IPS DF 6.9 (cell line): ENCODE measurements around the gene BRI3.

Source experiments
- DNase-seq: peaks from one replicate; pipeline ENCODE4 v3.0.0-alpha.2; 2013; ENCODE audit warnings: low read depth, low spot score
- H3K27ac ChIP-seq: one replicate; pipeline ENCODE4 v1.5.1; 2013; ENCODE audit warnings: low read length, control low read depth
- H3K27me3 ChIP-seq: 2 replicates; pipeline ENCODE4 v1.6.1; 2013; ENCODE audit warnings: mild to moderate bottlenecking, low read length; ENCODE audit not compliant: control insufficient read depth, insufficient read depth
- H3K36me3 ChIP-seq: 2 replicates; pipeline ENCODE4 v1.6.1; 2013; ENCODE audit warnings: low read length; ENCODE audit not compliant: control insufficient read depth, insufficient read depth
- H3K4me1 ChIP-seq: 2 replicates; pipeline ENCODE4 v1.6.1; 2013; ENCODE audit warnings: low read length; ENCODE audit not compliant: control insufficient read depth, insufficient read depth
- H3K4me3 ChIP-seq: 2 replicates; pipeline ENCODE4 v1.5.1; 2013; ENCODE audit warnings: mild to moderate bottlenecking, low read length
- H3K9me3 ChIP-seq: 2 replicates; pipeline ENCODE4 v1.6.1; 2013; ENCODE audit warnings: low read length, inconsistent platforms; ENCODE audit not compliant: control insufficient read depth, insufficient read depth
- WGBS: extraction: QIAGEN DNeasy Blood & Tissue Kit; methylation state at CpG from one replicate; pipeline ENCODE4 v1.1.7; 2013; ENCODE audit warnings: mixed read lengths, missing lambda C conversion rate; ENCODE audit not compliant: insufficient read length, insufficient coverage; 5-methylcytosine and 5-hydroxymethylcytosine counted together

Gene BRI3

DNA sequence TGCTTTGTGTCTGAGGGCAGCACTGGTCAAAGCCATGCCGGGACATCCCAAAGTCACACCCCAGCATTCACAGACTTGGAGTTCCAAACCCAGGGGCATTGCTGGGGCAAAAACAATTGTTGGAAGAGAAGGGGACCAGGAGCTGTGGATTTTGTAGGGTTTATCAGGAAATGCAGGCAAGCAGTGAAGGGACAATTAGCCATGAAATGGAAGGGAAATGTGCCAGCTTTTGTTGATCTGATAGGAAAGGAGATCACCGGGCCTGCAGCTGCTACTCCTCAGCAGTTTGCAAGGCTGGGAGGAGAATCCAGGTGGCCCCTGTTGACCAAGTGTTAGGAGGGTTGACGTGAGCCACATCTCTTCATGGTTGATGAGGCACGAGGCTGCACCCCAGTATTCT is 2.5 kb upstream of the BRI3 start:
- no peaks in the 10 kb centered on the region for H3K4me1 ChIP-seq
- H3K9me3 ChIP-seq = no peaks in the 10 kb centered on the region
- H3K36me3 ChIP-seq = peaks cover 4% of the 10 kb centered on the region; the same call in 1 of the 2 replicates
- H3K27me3 ChIP-seq = no peaks in the 10 kb centered on the region
- no peak overlapping the region for H3K27ac ChIP-seq
- no CpG with 5 or more reads among the region's 4 CpGs for WGBS
- H3K4me3 ChIP-seq = no peak overlapping the region
- no peak for DNase-seq

DNA sequence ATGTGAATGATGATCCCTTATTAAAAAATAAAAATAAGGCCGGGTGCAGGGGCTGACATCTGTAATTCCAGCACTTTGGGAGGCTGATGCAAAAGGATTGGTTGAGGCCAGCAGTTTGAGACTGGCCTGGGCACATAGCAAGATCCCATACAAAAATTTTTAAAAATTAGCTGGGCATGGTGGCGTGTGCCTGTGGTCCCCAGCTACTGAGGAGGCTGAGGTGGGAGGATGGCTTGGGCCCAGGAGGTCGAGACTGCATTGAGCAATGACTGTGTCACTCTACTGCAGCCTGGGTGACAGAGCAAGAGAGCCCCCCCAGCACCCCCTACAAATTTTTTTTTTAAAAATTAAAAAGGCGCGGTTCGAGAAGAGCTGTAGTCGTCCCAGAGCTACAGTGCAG is 1.2 kb upstream of the BRI3 start:
- H3K27ac ChIP-seq = no peak overlapping the region
- no peaks in the 10 kb centered on the region for H3K27me3 ChIP-seq
- peaks cover 6% of the 10 kb centered on the region for H3K4me1 ChIP-seq
- H3K36me3 ChIP-seq = peaks cover 4% of the 10 kb centered on the region; the same call in 1 of the 2 replicates
- no peak overlapping the region; the same call in 1 of the 2 replicates for H3K4me3 ChIP-seq
- no peak for DNase-seq
- no peaks in the 10 kb centered on the region for H3K9me3 ChIP-seq
- WGBS = no CpG with 5 or more reads among the region's 7 CpGs

DNA sequence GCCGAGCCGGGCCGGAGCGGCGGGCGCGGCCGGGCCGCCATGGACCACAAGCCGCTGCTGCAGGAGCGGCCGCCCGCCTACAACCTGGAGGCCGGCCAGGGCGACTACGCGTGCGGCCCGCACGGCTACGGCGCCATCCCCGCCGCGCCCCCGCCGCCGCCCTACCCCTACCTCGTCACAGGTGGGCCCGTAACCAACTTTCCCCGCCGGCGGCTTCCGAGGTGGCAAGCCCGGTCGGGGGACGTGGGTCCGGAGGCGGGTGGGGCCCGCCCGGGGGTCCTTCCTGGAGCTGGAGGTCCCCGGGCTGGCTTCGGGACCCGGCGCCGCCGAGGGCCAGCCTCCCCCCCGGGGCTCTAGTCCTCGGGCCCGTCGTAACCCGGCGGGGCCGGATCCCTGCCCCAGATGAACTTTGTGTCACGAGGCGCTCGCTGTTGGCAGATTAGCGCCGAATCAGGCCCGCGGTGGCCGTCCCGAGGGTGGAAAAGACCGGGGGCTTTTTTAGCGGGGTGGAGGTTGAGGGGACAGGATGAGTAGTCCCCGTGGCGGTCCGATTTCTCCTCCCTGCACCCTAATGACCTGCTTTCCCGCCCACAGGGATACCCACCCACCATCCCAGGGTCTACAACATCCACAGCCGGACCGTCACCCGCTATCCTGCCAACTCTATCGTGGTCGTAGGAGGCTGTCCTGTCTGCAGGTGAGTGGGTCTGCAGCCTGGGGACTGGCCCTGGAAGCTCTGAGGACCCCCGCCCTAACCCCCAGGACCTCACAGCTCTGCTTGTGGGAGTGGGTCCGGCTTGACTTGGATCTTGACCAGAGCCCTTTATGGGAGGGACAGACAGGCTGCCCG is 496 bp downstream of the BRI3 start:
- peak overlapping the region; percentile 58 for H3K4me3 ChIP-seq
- no peaks in the 10 kb centered on the region for H3K27me3 ChIP-seq
- WGBS = no CpG with 5 or more reads among the region's 77 CpGs
- DNase-seq = no peak
- no peaks in the 10 kb centered on the region for H3K9me3 ChIP-seq
- H3K27ac ChIP-seq = no peak overlapping the region
- H3K4me1 ChIP-seq = peaks cover 13% of the 10 kb centered on the region
- peaks cover 4% of the 10 kb centered on the region; the same call in 1 of the 2 replicates for H3K36me3 ChIP-seq

DNA sequence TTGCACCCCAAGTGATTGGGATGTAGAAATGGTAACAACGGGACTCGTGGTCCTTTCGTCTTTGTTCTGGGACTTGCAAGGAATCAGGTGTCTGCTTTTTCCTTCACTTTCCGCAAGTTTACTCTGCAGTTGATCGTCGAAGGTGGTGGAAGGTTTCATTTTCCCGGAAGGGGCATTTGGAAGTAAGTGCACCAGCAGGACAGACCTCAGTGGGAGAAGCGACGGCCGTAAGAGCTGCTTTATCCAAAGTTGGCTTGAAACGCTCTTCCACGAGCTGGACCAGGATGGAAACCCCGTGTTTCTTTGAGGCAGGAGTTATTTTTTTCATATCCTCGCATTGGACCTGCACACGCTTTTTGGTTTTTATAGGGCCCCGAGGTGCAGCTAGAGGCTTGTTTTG is 1.2 kb downstream of the BRI3 start:
- peaks cover 13% of the 10 kb centered on the region for H3K4me1 ChIP-seq
- no CpG with 5 or more reads among the region's 16 CpGs for WGBS

DNA sequence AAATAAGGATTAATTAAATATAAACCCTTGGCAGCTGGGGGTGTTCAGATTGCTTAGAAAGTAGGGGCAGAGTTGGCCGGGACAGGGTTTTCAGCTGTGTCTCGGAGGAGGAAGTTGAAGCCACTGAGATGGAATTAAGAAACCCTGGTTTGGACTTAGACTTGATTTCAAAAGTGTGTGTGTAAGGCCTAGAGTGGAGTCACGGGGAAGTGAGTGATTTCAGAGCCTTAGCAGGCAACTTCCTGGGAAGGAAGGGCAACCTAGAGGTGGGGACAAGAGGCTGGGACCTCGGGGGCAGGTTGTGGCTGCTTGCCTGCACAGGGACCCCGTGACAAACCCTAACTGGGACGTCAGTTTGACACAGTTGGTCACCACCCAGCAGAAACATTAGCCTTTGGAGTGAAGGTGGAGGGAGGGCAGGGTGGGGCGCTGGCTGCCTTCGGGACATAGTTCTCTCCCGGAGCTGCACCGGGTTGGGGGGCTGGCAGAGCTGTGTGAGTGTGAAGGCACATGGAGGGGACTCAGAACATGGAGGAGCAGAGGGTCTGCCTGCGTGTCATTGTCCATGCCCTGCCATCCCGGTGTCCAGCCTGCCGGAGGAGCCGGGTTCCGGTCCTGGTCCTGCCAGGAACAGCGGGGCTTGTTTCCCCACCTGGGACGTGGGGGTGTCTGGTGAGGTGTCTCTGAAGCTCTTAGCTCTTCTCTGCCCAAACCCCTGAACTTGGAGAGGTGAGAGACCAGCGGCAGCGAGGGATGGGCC is 1.8 kb downstream of the BRI3 start:
- Histone ChIP-seq H3K4me1 (peaks cover 15% of the 10 kb centered on the region), H3K27me3 (no peaks in the 10 kb centered on the region), H3K4me3 (no peak overlapping the region), H3K27ac (no peak overlapping the region), H3K36me3 (peaks cover 4% of the 10 kb centered on the region; the same call in 1 of the 2 replicates), H3K9me3 (no peaks in the 10 kb centered on the region)
- no CpG with 5 or more reads among the region's 19 CpGs for WGBS
- DNase-seq = no peak

More for the DNA sequence above, 1.2 kb downstream of the BRI3 start:
- Histone ChIP-seq H3K36me3 (peaks cover 4% of the 10 kb centered on the region; the same call in 1 of the 2 replicates), H3K4me3 (peak overlapping the region; percentile 58; the same call in 1 of the 2 replicates), H3K27me3 (no peaks in the 10 kb centered on the region), H3K27ac (no peak overlapping the region), H3K9me3 (no peaks in the 10 kb centered on the region)
- DNase-seq = no peak

DNA sequence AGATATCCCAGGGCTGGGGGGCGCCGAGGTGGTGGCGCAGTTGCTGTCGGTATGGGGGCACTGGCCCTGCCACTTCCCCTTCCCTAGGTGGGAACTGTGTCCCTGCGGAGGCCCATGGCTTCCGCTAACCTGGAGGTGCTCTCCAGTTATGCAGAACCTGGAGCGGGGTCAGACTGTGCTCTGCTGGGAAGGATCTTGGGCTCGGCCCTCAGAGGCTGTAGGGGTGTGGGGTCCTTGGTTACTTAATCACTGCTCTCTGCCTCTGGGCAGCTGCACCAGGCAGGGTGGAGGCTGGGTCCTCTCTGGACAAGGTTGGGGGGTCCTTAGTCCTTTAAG is 2.4 kb downstream of the BRI3 start:
- peaks cover 15% of the 10 kb centered on the region for H3K4me1 ChIP-seq
- DNase-seq = no peak
- WGBS = no CpG with 5 or more reads among the region's 8 CpGs
- H3K4me3 ChIP-seq = no peak overlapping the region
- H3K27ac ChIP-seq = no peak overlapping the region
- no peaks in the 10 kb centered on the region for H3K9me3 ChIP-seq
- H3K36me3 ChIP-seq = peaks cover 4% of the 10 kb centered on the region; the same call in 1 of the 2 replicates
- no peaks in the 10 kb centered on the region for H3K27me3 ChIP-seq

DNA sequence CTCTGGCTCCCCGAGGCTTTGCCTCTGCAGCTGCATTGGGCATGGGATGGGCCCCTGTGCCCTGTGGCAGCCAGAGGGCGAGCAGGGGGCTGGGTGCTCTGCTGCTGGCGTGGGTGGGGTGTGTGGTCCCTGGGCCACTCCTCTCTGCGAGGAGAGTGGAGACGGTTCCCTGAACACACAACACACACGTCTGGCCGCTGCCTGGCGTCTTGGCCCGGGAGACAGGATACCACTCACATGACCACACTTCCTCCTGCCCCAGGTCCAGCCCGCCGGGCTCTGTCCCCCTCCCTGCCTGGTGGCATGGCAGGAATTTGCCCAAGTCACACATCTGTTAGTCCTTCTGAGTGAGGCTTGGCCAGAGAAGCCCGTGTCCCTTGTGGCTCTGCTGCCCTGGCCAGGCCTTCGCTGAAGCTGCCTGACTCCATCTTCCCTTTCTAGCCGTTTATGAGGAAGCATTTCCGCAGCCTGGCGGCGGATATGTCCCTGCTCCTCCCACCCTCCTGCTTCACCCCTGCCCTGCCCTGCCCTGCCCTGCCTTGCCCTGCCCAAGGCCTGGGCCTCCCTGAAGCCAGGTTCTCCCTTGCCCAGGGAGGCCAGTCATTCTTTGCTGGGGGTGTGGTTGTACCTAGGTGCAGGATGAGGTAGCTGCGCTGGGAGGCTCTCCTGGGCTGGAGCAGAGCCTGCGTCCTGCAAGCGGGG is 3.0 kb downstream of the BRI3 start:
- H3K9me3 ChIP-seq = no peaks in the 10 kb centered on the region
- H3K36me3 ChIP-seq = peaks cover 4% of the 10 kb centered on the region; the same call in 1 of the 2 replicates
- no CpG with 5 or more reads among the region's 20 CpGs for WGBS
- H3K4me3 ChIP-seq = no peak overlapping the region
- H3K27ac ChIP-seq = no peak overlapping the region
- DNase-seq = no peak
- peaks cover 15% of the 10 kb centered on the region for H3K4me1 ChIP-seq
- H3K27me3 ChIP-seq = no peaks in the 10 kb centered on the region

DNA sequence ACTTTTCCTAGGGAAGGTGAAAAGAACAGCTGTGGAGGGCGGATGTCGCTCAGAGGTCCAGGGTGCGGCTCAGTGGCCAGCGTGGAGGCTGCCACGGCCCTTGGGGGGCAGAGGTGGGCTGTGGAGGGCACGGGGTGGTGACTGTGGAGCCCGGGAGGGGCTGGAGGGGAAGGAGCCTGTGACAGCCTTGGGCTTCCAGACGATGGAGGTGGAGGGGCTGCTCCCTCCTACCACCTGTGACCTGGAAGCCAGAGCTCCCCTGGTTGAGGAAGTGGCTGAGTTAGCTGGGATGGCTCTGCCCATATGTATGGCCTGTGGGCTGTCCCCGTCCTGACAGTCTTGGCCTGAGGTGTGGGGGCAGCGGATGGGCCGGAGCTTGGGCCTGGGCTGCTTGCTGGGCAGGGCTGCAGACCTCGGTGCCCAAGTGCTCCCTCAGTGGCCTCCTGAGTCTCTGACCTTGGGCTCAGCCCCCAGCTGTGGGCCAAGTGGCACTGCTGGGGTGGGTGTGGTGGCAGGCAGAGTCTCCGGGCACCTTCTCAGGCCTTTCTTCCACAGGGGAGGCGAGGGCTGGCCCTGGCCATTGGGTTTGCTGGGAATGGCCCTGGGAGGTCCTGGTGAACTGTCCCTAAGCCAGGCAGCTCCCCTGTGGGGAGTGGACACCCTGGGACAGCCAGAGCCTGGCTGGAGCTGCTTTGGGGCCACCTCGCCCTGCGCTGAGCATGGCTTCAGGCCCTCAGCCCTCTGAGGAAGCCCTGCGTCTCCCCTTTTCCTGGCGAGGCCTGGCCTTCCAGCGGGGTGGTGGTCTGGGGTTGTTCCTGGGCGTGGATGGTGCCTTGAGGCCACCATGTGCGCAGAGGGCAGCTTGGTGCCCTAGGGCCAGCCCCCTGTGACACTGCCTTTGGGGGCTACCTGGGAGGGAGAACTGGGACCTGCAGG is 3.9 kb downstream of the BRI3 start:
- no peak for DNase-seq
- peaks cover 15% of the 10 kb centered on the region for H3K4me1 ChIP-seq
- H3K9me3 ChIP-seq = no peaks in the 10 kb centered on the region
- peaks cover 4% of the 10 kb centered on the region; the same call in 1 of the 2 replicates for H3K36me3 ChIP-seq
- H3K27ac ChIP-seq = no peak overlapping the region
- H3K4me3 ChIP-seq = no peak overlapping the region
- no peaks in the 10 kb centered on the region for H3K27me3 ChIP-seq
- no CpG with 5 or more reads among the region's 21 CpGs for WGBS

DNA sequence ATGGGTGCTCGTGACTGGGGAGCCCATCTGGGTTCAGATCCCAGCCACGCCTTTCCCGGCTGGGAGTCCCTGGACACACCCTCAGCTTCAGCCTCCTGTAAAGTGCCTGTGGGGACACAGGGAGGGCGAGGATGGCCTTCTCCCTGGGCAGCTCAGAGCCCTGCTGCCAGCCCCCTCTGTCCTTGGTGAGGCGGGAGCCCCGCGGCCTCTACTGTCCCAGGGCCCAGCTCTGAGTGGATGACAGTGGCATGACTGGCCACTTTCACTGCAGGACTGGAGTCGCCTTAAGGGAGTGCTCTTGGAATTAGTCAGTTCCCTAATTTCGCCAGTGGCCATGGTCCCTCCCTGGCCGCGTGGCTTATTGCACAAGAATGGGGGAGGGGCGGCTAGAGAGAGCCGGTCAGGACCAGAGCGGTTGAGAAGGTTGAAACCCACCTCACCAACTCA is 4.6 kb downstream of the BRI3 start:
- H3K4me1 ChIP-seq = peaks cover 16% of the 10 kb centered on the region

More for the DNA sequence above, 4.6 kb downstream of the BRI3 start:
- Histone ChIP-seq H3K9me3 (no peaks in the 10 kb centered on the region), H3K36me3 (peaks cover 4% of the 10 kb centered on the region; the same call in 1 of the 2 replicates), H3K4me3 (no peak overlapping the region), H3K27me3 (no peaks in the 10 kb centered on the region), H3K27ac (no peak overlapping the region)
- no CpG with 5 or more reads among the region's 14 CpGs for WGBS
- no peak for DNase-seq
